HG02870 (cell line): Measurements from ENCODE around the gene NFKBIE.

Experiments
- ATAC-seq: cut with Tn5 transposase; IDR thresholded peaks from one replicate; pipeline ENCODE4 v1.9.1; 2021; ENCODE audit warnings: mild to moderate bottlenecking, moderate library complexity; ENCODE audit not compliant: unreplicated experiment

NFKBIE gene

DNA sequence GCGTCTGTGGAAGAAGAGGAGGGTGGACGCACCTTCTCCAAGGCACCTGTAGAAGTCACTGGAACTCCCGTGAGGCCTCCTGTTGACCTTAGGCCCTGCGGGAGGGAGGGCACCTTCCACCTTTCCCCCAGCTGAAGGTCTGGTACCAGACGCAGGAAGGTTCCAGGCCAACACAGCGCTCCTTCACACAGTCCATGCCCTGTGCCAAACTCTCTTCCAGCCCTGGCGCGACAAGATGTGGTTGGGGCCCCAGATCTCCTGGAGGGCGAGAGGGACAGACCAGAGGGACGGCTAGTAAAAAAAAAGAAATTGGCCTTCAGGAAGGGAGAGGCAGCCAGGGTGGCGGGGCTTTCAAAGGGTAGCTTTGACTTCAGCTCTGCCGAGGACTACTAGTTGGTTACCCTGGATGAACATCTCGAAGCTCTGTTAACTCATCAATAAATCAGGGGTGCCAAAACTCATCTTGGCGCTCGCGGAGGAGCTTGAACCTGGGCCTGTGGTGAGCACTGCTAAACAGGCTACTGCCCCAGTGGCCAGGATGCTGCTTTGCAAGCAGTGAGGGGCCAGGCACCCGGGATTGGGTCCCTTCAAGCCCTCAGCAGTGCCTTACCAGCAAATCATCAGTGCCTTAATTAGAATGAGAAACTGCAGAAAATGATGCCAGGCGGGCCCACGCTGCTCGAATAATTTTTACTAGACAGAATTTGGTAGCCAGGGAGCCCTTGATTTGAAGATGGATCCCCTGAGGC lies 32.9 kb upstream of the NFKBIE start:
- no peak for ATAC-seq

DNA sequence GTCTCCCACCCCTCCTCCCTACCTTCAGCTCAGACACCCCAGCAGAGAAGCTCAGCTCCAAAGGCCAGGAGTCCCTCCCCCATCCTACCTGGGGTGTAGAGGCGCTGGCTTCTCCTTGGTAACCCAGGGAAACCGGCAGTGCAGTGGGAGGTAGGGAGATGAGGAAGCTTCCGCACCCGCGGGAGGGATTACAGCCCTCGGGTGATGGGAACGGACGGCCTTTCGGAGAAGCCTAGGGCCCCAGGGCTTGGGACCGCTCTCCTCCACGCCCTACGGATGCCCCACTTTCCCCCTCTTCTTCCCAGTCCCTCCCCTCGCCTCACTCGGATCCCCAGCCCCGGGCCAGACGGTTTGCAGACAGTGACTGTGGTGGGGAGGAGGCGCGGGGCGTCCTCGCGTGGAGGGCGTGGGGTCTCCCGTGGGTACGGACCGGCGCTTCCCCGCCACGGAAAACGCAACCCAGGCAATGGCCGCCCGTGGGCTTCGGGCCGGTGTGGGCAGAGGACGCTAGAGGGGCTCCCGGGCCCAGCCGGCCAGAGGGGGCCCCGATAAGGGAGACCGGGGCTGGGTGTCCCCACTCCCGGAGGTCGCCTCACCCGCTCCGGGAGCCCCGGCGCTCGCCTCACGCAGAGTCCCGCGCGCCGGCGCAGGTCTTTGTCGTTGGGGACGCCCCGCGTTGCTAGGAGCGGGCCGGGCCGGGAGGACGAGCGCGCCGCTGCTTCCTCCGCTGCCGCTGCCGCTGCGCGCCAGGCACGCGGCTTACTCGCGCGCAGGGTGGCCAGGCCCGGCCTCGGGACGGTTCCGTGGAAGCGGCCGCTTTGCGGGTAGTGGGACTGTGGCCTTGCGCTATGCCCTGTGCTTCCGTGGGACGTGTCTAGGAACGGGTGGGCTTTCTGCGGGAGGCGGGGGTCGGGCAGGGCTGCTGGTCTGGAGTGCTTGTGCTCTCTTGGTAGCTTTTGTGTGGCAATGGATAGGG lies 32.0 kb upstream of the NFKBIE start:
- no peak for ATAC-seq

DNA sequence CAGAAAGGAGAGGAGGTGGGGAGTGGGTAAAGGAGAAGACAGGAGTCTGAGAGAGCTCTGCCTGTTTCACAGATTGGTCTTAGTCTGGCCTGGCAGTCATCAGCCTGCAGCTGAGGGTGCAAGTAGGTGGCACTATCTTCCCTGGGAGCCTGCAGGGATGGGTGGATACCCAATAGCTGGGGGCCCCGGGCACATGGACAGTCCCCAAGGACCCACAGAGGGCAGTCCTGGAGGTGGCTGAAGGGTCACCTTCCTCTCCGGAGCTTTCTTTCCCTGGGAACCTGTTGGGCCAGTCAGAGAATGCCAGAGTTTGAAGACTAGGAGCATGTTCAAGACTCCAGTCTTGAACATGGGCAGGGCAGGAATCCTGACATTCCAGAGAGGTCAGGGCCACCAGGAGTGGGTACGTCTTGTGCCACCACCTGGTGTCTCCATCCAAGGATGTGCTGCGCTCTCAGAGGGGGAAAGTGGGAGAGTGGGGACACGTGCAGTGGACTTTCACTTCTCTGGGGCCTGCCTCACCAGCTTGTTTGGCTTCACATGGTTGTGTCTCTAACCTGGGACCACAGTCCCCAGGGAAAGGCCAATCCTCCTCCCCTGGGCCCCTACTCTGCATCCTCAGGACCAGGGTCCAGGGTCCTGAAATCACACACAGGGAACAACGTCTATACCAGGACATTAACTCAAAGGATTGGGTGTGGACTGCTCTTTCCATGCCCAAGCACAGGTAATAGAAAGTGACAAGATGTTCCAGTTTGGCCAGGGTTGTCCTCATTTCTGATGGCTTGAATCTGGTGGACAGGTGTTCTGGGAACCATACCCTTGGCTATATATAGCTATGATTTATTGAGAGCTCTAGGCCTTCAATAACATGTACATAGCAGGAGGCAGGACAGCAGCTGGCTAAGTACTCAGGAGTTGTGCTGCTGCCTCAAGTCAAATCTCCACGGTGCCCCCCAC lies 29.8 kb upstream of the NFKBIE start:
- no peak for ATAC-seq

- ATAC-seq = no peak
These were observed 27.5 kb upstream of the NFKBIE start for GRCh38 chr6:44292661-44293365.

GRCh38 chr6:44291841-44292240 lies 26.5 kb upstream of the NFKBIE start:
- no peak for ATAC-seq

- ATAC-seq = no peak
These were observed 24.4 kb upstream of the NFKBIE start for GRCh38 chr6:44289726-44290260.

- no peak for ATAC-seq
These were observed 21.4 kb upstream of the NFKBIE start for GRCh38 chr6:44286747-44287146.

GRCh38 chr6:44286285-44286565 lies 20.9 kb upstream of the NFKBIE start:
- ATAC-seq = no peak

GRCh38 chr6:44285552-44286284 lies 20.4 kb upstream of the NFKBIE start:
- no peak for ATAC-seq

DNA sequence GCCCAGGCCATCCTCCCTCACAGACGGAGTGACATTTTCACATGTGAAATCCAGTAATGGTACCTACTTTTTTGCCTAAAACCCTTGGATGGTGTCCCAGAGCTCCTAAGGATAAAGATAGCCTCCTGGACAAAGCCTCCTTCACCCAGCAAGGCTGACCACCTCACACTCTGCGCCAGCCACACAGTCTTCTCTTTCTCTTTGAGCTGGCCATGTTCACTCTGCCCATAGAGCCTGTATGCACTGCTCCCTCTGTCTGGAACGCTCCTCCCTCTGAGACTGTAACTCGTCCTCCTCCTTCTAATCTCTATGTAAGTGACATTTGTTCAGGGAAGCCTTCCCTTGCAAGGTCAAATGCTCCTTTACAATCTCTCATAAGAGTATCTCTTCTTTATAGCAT lies 19.5 kb upstream of the NFKBIE start:
- ATAC-seq = no peak

DNA sequence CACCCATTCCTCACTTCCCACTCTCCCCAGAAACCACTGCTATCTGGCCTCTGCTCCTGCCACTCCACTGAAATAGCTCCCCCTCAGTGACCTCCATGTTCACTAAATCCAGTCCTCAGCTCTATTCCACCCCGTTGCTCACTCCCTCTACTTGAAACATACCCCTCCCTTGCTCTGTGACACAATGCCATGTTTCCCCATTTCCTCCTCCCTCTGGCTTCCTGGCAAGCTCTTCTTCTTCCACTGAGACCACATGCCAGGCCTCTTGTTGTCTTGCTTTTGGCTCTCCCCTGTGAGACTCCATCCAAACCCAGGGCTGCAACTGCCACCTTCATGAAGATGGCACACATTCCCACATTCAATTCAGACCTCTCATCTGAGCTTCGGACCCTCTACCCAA lies 18.8 kb upstream of the NFKBIE start:
- ATAC-seq = no peak

- ATAC-seq = no peak
These were observed 13.7 kb upstream of the NFKBIE start for GRCh38 chr6:44278774-44279697.

DNA sequence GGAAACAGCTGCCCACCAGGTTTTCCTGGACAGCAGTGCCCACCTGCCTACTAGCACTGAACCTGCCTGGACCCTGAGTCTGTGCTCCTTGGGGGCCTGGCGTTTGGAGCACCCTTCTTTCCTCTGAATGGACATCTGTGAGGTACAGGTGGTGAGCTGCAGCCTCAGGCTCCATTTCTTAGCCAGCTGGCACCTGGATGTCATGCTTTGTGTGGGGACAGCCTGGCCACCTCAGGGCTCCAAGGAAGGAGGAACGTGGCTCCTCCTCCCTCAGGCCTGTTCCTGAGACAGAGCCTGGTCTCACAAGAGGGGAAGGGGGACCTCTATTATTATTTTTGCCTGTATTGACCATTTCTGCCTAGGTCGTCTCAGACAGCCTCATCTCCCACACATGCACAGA lies 13.0 kb upstream of the NFKBIE start:
- no peak for ATAC-seq

- ATAC-seq = no peak
These were observed 12.4 kb upstream of the NFKBIE start for GRCh38 chr6:44277763-44278162.

GRCh38 chr6:44276667-44277640 lies 11.6 kb upstream of the NFKBIE start:
- no peak for ATAC-seq

- ATAC-seq = no peak
These were observed 10.6 kb upstream of the NFKBIE start for GRCh38 chr6:44275749-44276648.
